GM18873 (cell line): Measurements from ENCODE around the gene DHTKD1.
"Not testable (repeated sequence)": the region's sequence is repeated elsewhere in the genome, so short reads cannot be mapped to it uniquely, and the experiment has no call there.

ENCODE experiments used
- ATAC-seq: cut with Tn5 transposase; IDR thresholded peaks from one replicate; pipeline ENCODE4 v1.9.1; 2021; ENCODE audit warnings: mild to moderate bottlenecking, moderate library complexity, moderate number of reproducible peaks; ENCODE audit not compliant: unreplicated experiment, low FRiP score

DHTKD1 gene

DNA sequence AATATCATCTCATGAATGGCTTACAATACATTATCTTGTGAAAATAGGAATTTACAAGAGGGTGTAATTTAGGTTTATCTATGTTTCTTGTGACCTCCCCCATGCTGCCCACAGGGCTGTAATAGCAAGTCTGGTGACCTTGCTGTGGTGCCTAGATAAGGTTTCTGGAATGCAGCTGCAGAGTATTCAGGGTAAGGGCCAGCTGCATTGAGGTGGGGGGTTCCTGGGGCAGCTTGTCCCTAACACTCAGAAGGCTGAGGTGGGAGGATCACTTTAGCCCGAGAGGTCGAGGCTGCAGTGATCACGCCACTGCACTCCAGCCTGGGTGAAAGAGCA, 5.3 kb upstream of the DHTKD1 start:
- no peak for ATAC-seq

- ATAC-seq = no peak
These were observed 1.4 kb upstream of the DHTKD1 start for GRCh38 chr10:12067336-12067735.

- not testable (repeated sequence) for ATAC-seq
These were observed 2.7 kb downstream of the DHTKD1 start for GRCh38 chr10:12071441-12071840.

GRCh38 chr10:12073526-12073925, 4.8 kb downstream of the DHTKD1 start:
- ATAC-seq = no peak

GRCh38 chr10:12077580-12078180, 8.9 kb downstream of the DHTKD1 start:
- ATAC-seq = no peak

GRCh38 chr10:12081470-12081869, 12.7 kb downstream of the DHTKD1 start:
- ATAC-seq = no peak

DNA sequence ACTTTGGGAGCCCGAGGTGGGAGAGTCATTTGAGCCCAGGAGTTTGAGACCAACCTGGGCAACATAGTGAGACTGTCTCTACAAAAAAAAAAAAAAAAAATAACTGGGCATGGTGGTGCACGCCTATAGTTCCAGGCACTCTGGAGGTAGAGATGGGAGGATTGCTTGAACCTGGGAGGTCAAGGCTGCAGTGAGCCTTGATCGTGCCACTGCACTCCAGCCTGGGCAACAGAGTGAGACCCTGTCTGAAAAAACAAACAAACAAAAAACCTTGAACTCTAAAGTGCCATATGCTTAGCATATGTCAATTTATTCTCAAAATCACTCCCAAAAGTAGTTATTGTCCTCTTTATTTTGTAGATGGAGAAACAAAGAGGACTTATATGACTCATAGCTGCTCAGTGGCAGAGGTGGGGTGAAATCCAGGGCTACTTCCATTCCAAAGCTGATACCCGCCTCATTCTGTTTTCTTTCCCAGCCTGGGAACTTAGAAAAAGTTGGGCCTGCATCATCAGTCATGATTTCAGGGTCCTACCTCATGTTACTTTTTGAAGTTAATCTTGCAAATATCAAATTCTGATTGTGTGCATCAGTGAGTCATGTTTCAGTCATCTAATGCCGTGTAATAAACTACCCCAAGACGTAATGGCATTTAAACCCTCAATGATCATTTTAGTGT, 13.3 kb downstream of the DHTKD1 start:
- no peak for ATAC-seq

DNA sequence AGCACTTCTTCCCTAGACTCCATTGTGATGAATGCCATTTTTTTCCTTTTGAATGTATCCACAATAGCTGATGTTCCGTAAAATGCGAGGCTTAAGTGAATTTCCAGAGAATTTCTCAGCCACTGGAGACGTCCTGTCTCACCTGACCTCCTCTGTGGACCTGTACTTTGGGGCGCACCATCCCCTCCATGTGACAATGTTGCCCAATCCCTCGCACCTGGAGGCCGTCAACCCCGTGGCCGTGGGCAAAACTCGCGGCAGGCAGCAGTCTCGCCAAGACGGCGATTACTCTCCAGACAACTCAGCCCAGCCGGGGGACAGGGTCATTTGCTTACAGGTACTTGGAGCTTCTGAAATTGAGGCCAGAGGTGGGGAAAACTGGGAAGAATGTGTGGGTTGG, 20.2 kb downstream of the DHTKD1 start:
- no peak for ATAC-seq

DNA sequence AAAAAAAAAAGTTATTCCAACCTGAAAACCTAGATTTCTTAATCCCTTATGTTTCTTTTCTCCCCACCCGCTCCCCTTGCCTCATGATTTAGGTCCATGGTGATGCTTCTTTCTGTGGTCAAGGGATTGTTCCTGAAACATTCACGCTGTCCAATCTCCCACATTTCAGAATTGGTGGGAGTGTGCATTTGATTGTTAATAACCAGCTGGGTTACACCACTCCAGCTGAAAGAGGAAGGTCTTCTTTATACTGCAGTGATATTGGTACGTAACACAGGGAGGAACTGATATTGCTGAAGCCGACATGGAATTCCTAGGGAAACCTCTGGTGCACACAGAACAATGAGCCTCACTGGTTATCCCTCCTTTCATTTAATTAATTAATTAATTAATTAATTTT, 22.7 kb downstream of the DHTKD1 start:
- no peak for ATAC-seq

DNA sequence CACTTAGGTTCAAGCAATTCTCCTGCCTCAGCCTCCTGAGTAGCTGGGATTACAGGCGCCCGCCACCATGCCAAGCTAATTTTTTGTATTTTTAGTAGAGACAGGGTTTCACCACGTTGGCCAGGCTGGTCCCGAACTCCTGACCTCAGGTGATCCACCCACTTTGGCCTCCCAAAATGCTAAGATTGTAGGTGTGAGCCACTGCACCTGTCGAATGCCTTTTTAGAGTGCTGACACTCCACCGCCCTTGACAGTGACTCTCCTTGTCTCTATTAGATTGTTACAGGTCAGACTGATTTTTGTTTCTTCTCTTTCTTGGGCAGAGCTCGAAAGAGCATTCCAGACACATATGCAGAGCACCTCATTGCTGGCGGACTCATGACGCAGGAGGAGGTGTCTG, 28.6 kb downstream of the DHTKD1 start:
- ATAC-seq = not testable (repeated sequence)

- ATAC-seq = no peak
These were observed 29.0 kb downstream of the DHTKD1 start for GRCh38 chr10:12097791-12098190.

DNA sequence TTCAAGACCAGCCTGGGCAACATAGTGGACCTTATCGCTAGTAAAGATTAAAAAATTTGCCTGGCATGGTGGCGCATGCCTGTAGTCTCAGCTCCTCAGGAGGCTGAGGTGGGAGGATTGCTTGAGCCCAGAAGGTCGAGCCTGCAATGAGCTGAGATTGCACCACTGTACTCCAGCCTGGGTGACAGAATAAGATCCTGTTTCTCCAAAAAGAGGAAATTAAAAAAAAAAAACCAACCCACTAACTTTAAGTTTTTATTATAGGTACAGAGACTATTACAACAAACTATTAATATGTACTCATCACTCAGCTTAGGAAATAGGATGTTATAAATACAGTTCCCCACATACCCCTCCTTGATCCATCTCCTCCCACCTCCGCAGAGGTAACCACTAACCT, 30.2 kb downstream of the DHTKD1 start:
- ATAC-seq = no peak

- no peak for ATAC-seq
These were observed 35.0 kb downstream of the DHTKD1 start for GRCh38 chr10:12103802-12104201.

DNA sequence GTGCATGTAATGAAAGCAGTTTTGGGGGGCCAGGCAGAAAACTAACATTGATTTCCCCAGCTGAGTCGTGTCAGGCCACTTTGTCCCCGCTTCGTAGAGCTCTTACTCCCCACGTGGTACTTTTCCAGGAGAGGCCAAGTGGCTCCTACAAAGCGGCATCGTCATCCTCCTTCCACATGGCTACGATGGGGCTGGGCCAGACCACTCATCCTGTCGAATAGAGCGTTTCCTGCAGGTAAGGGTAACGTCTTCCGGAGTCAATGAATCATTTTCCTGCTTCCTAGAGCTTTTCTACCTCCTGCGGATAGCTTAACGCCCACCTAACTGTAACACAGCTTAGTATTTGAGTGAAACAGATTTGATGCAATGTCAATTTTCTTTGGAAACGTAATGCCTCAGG, 39.0 kb downstream of the DHTKD1 start:
- no peak for ATAC-seq

- ATAC-seq = no peak
These were observed 40.5 kb downstream of the DHTKD1 start for GRCh38 chr10:12109286-12109685.

GRCh38 chr10:12111528-12111927, 42.8 kb downstream of the DHTKD1 start:
- ATAC-seq = no peak

DNA sequence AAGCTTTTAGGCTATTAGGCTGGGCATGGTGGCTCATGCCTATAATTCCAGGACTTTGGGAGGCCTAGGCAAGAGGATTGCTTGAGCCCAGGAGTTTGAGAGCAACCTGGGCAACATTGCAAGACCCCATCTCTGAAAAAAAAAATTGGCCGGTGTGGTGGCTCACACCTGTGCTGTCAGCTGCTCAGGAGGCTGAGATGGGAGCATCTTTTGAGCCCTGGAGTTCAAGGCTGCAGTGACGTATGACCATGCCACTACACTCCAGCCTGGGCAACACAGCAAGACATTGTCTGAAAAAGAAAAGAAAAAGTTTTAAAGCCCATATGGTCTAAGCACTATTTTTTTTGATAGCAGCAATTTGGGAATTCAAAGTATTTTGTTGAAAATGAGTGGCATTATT, 44.9 kb downstream of the DHTKD1 start:
- ATAC-seq = no peak

- no peak for ATAC-seq
These were observed 52.9 kb downstream of the DHTKD1 start for GRCh38 chr10:12121673-12122072.

GRCh38 chr10:12129222-12130111, 60.7 kb downstream of the DHTKD1 start, which contains the start of gene SEC61A2:
Gene SEC61A2, plus strand, starts transcription at chr10:12129677. Its CDS starts 111 bp downstream, at chr10:12129788.
- peak; percentile 73 for ATAC-seq

DNA sequence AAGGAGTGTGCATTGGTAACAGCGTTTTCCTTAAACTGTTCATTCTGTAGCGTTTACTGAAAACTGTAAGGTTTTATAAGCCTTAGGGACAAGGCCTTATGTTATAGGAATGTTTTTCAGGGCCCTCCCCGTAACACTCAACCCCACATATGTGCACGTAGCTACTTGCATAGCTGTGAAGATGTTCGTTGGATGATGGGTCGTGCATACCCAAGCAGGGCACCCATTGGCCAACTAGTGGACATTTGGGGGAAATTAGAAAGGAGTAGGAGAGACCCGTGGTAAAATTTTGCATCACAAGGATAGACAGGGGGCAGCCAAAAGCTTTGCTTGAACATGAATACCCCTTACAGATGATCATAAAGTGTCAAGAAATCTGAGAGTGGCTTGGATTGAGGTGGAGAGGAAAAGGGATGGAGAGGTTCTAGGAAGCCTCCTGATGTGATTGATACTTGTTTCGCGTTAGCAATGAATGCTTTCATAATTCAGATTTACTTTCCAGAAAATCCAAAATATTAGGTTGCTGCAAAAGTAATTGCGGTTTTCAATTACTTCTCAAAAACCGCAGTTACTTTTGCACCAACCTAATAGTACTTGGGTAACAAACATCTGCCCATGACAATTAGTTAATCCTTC, 61.6 kb downstream of the DHTKD1 start:
- ATAC-seq = peak; percentile 47

DNA sequence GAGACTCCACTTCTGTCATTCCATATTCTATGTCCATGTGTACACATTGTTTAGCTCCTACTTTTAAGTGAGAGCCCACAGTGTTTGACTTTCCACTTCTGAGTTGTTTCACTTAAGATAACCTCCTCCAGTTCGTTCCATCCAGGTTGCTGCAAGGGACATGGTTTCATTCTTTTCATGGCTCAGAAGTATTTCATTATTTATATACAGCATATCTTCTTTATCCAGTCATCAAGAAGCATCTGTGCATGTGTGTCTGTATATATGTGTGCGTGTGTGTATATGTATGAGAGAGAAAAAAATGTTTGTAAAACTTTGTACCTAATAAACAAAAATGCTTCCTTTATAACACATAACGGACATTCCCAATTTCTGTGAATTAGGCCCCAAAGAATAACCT, 66.9 kb downstream of the DHTKD1 start:
- ATAC-seq = no peak
